Measurements from ENCODE around the gene POU2F1.
A peak's percentile ranks its signal among the peaks of the same experiment; 100 is the strongest.

DNA sequence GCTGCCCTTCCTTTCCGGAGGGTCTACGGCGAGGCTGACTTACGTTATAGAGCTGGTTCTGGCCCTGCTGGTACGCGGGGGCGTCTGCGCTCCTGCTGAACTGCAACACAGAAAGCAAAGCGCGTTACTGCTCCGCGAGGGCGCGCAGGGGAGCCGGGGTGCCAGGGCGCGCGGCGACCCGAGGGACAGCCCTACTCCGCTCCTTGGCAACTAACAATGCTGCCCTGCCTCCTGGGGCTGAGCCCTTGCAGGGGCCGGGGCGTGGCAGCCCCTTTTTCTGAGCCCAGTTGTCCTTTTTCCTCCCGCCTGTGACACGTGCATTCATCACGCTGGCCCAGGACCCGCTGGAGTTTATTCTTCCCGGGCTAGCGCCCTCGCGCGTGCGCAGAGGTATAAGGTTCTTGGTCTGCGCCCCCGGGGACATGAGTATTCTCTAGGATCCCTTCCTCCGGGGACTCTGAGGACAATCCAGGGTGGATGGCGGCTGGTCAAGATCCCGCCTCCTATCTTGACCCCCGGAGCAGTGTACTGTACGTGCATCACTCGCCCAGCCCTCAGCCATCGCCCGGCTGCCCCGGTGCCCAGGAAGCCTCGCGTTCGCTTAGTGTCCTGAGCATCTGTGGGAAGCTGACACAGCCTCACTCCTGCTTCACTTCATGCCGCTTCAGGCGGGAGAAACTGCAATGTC is 218.8 kb downstream of the POU2F1 start:
- TF ChIP-seq RCOR1 (IDR thresholded peaks at IDR 0.05; ENCODE audit: low read depth, low read length), result no peak
- TF ChIP-seq, protein P1, sequence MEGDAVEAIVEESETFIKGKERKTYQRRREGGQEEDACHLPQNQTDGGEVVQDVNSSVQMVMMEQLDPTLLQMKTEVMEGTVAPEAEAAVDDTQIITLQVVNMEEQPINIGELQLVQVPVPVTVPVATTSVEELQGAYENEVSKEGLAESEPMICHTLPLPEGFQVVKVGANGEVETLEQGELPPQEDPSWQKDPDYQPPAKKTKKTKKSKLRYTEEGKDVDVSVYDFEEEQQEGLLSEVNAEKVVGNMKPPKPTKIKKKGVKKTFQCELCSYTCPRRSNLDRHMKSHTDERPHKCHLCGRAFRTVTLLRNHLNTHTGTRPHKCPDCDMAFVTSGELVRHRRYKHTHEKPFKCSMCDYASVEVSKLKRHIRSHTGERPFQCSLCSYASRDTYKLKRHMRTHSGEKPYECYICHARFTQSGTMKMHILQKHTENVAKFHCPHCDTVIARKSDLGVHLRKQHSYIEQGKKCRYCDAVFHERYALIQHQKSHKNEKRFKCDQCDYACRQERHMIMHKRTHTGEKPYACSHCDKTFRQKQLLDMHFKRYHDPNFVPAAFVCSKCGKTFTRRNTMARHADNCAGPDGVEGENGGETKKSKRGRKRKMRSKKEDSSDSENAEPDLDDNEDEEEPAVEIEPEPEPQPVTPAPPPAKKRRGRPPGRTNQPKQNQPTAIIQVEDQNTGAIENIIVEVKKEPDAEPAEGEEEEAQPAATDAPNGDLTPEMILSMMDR (IDR thresholded peaks at IDR 0.05), result peak; percentile 16; the same call in 1 of the 3 replicates
- TF ChIP-seq ESRRA (IDR thresholded peaks at IDR 0.05; ENCODE audit: borderline replicate concordance, low read length), result no peak
- no peak for TF ChIP-seq POLR2A (IDR thresholded peaks at IDR 0.05; ENCODE audit: low read length)

Data from A549 (cell line).